Ishikawa (cell line): ENCODE results near the gene SLC2A6.

ENCODE experiments used
- CEBPB ChIP-seq: IDR thresholded peaks from 2 replicates; pipeline ENCODE4 v1.6.1; 2012
- CREB1 ChIP-seq: IDR thresholded peaks from 2 replicates; pipeline ENCODE4 v1.6.1; 2012; ENCODE audit warnings: low read depth
- EGR1 ChIP-seq: IDR thresholded peaks from 2 replicates; pipeline ENCODE4 v1.6.1; 2012
- EP300 ChIP-seq: IDR thresholded peaks from 2 replicates; pipeline ENCODE4 v1.6.1; 2012; ENCODE audit warnings: borderline replicate concordance
- FOXM1 ChIP-seq: IDR thresholded peaks from 2 replicates; pipeline ENCODE4 v1.6.1; 2012; ENCODE audit warnings: low read depth, borderline replicate concordance
- NFIC ChIP-seq: IDR thresholded peaks from 2 replicates; pipeline ENCODE4 v1.6.1; 2012
- RAD21 ChIP-seq: IDR thresholded peaks from 2 replicates; pipeline ENCODE4 v1.6.1; 2012; ENCODE audit warnings: low read depth
- TAF1 ChIP-seq: IDR thresholded peaks from 2 replicates; pipeline ENCODE4 v1.6.1; 2012; ENCODE audit warnings: low read depth, mild to moderate bottlenecking
- TCF12 ChIP-seq: IDR thresholded peaks from 2 replicates; pipeline ENCODE4 v1.6.1; 2012; ENCODE audit warnings: low read depth
- TEAD4 ChIP-seq: IDR thresholded peaks from 2 replicates; pipeline ENCODE4 v1.6.1; 2012
- YY1 ChIP-seq: IDR thresholded peaks from 2 replicates; pipeline ENCODE4 v1.6.1; 2012; ENCODE audit warnings: low read depth
- ZBTB7A ChIP-seq: IDR thresholded peaks from 2 replicates; pipeline ENCODE4 v1.6.1; 2012; ENCODE audit warnings: low read depth
- TF ChIP-seq, protein P1 (sequence below): IDR thresholded peaks from 2 replicates; pipeline ENCODE4 v1.6.1; 2012; ENCODE audit warnings: low read depth, mild to moderate bottlenecking
- TF ChIP-seq, protein P2 (sequence below): IDR thresholded peaks from 2 replicates; pipeline ENCODE4 v1.6.1; 2012
- TF ChIP-seq, protein P3 (sequence below): IDR thresholded peaks from 2 replicates; pipeline ENCODE4 v1.6.1; 2012

The SLC2A6 gene

DNA sequence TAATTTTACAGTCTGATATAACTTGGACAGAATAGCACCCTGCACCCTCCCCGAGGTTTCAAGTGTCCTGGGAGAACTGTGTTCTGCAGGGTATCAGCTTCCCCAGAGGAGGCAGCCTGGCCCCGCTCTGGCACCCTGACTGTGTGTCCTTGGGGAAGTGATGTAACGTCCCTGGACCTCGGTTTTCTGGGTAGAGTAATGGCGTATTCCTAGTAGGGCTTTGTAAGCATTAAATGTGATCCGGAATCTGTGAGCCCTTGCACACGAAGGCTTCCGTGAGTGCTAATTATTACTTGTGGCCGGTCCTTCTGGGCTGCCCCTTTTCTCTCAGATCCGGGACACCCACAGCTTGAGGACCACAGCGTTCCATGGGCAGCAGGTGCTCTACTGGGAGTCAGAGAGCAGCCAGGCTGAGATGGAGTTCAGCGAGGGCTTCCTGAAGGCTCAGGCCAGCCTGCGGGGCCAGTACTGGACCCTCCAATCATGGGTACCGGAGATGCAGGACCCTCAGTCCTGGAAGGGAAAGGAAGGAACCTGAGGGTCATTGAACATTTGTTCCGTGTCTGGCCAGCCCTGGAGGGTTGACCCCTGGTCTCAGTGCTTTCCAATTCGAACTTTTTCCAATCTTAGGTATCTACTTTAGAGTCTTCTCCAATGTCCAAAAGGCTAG, 20.1 kb downstream of the SLC2A6 start:
- TF ChIP-seq TCF12 (no peak), FOXM1 (no peak), ZBTB7A (no peak)
- TF ChIP-seq, protein P1, sequence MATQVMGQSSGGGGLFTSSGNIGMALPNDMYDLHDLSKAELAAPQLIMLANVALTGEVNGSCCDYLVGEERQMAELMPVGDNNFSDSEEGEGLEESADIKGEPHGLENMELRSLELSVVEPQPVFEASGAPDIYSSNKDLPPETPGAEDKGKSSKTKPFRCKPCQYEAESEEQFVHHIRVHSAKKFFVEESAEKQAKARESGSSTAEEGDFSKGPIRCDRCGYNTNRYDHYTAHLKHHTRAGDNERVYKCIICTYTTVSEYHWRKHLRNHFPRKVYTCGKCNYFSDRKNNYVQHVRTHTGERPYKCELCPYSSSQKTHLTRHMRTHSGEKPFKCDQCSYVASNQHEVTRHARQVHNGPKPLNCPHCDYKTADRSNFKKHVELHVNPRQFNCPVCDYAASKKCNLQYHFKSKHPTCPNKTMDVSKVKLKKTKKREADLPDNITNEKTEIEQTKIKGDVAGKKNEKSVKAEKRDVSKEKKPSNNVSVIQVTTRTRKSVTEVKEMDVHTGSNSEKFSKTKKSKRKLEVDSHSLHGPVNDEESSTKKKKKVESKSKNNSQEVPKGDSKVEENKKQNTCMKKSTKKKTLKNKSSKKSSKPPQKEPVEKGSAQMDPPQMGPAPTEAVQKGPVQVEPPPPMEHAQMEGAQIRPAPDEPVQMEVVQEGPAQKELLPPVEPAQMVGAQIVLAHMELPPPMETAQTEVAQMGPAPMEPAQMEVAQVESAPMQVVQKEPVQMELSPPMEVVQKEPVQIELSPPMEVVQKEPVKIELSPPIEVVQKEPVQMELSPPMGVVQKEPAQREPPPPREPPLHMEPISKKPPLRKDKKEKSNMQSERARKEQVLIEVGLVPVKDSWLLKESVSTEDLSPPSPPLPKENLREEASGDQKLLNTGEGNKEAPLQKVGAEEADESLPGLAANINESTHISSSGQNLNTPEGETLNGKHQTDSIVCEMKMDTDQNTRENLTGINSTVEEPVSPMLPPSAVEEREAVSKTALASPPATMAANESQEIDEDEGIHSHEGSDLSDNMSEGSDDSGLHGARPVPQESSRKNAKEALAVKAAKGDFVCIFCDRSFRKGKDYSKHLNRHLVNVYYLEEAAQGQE: no peak
- TF ChIP-seq, protein P2, sequence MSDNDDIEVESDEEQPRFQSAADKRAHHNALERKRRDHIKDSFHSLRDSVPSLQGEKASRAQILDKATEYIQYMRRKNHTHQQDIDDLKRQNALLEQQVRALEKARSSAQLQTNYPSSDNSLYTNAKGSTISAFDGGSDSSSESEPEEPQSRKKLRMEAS: no peak

- no peak for TF ChIP-seq CREB1
- TF ChIP-seq ZBTB7A: no peak
Measured at GRCh38 chr9:133457748-133458147, 21.2 kb downstream of the SLC2A6 start.

GRCh38 chr9:133457233-133457632, 21.7 kb downstream of the SLC2A6 start:
- TF ChIP-seq RAD21 (no peak), CEBPB (no peak), YY1 (no peak), EGR1 (no peak), TEAD4 (no peak), FOXM1 (no peak), TCF12 (no peak), NFIC (no peak), CREB1 (no peak), EP300 (no peak), TAF1 (no peak)
- TF ChIP-seq, protein P3, sequence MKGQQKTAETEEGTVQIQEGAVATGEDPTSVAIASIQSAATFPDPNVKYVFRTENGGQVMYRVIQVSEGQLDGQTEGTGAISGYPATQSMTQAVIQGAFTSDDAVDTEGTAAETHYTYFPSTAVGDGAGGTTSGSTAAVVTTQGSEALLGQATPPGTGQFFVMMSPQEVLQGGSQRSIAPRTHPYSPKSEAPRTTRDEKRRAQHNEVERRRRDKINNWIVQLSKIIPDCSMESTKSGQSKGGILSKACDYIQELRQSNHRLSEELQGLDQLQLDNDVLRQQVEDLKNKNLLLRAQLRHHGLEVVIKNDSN: no peak
- TF ChIP-seq, protein P1: no peak
- TF ChIP-seq, protein P2: no peak

GRCh38 chr9:133456409-133456808, 22.5 kb downstream of the SLC2A6 start:
- TF ChIP-seq CEBPB (no peak), TAF1 (no peak), EP300 (no peak), TEAD4 (no peak), RAD21 (no peak), YY1 (no peak), EGR1 (no peak), NFIC (no peak), FOXM1 (no peak), ZBTB7A (no peak), CREB1 (no peak), TCF12 (no peak)
- TF ChIP-seq, protein P2: no peak
- TF ChIP-seq, protein P3: no peak
- TF ChIP-seq, protein P1: no peak
